Activated CD4-positive, alpha-beta T cell treated with anti-CD3 and anti-CD28 coated beads, Interleukin-10, Interleukin-2, amounts not matched to agents 100 ng/mL and 50 ng/mL, durations not matched to agents 16 hours and 8 hours (primary cell): ENCODE measurements around the gene ABHD12B.
"Not testable (repeated sequence)": the region's sequence is repeated elsewhere in the genome, so short reads cannot be mapped to it uniquely, and the experiment has no call there.

ENCODE experiments used
- DNase-seq: peaks from one replicate; pipeline ENCODE4 v3.0.0-alpha.2; 2020

The ABHD12B gene

DNA sequence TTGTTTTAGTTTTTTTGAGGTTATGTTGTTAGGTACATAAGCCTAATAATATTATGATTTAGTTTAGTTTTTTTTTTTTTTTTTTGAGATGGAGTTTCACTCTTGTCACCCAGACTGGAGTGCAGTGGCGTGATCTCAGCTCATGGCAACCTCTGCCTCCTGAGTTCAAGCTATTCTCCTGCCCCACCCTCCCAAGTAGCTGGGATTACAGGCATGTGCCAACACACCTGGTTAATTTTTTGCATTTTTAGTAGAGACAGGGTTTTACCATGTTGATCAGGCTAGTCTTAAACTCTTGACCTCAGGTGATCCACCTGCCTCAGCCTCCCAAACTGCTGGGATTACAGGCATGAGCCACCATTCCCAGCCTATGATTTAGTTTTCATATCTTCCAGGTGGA is 25.2 kb downstream of the ABHD12B start:
- not testable (repeated sequence) for DNase-seq

DNA sequence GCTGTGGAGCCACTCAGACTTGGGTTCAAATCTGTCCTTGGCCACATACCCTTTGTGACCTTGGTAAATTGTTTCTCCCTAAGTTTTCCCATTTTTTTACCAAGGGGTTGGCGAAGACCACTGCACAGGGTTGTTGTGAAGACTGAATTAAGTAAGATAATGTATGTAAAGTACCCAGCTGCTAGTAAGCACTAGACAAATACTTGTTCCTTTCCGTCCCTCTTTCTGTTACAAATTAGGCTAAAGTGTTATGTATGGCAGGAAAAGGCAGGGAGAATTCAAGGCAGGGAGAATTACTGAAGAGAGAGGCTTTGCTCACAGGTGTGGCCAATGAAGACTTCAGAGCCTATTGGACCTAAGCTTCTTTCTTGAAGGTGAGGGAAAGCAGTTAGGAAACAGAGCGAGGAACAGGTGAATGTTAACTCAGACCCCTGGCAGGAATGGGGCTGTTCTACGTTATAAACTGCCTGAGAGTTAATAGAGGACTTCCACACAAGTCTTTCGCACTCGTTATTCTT is 25.9 kb downstream of the ABHD12B start:
- DNase-seq: no peak

GRCh38 chr14:50901361-50901760 is 29.5 kb downstream of the ABHD12B start:
- no peak for DNase-seq

- DNase-seq: no peak
Observed at GRCh38 chr14:50904719-50905118, 32.9 kb downstream of the ABHD12B start.

GRCh38 chr14:50906326-50907065 is 34.6 kb downstream of the ABHD12B start:
- no peak for DNase-seq

DNA sequence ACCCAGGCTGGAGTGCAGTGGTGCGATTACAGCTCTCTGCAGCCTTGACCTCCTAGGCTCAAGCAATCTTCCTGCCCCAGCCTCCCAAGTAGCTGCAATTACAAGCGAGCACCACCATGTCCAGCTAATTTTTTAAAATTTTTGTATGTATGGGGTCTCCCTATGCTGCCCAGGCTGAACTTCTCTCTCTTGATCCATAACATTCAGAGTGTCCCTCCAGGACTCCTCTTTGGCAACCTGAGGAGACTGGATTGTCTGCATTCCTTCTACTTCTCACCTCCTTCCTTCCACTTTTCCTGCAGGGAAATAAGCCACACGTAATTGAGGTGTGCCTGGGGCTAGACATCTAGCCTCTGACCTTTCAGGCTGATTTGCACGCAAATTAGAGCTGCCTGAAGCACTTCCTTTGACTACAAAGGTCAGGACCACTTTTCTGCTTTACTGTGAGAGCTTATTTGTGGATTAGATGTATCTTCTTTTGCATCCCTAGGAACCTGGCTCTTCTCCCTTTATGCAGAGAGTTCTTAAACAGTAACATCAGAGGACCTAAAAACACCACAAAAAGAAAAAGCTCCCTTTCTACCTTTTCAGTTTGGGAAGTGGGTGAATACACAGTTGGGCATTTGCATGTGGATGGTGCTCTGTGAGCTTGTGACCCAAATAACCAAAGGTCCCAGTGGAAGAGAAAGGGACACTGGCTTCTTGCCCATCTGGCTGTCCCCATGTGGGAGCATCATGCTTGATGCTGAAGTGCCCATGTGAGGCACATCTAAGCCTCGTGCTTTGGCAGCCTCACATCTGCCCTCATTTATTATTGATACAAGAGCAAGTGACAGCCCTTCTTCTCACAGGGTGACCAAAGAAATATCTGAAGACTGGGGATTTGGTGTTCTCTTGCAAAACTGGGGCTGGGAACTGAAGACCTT is 38.9 kb downstream of the ABHD12B start:
- DNase-seq: no peak

DNA sequence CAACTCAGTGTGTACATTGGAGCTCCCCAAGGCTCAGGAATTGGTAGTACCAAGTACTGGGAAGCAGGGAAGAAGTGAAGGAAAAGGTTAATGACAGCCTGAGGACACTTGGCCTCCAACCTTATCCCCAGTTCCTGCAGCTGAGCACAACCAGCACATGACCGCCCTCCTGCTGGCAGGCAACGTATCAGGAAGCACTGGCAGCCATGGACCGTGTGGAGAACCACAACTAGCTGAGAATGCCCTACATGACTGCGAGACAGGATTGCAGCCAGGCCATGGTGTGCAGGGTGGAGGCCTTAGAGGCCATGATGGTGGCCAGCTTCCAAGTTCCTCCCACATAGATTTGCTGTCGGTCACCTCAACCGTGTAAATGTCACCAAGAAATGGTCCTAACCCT is 45.6 kb downstream of the ABHD12B start:
- no peak for DNase-seq

- not testable (repeated sequence) for DNase-seq
Observed at GRCh38 chr14:50919524-50919923, 47.7 kb downstream of the ABHD12B start.

- no peak for DNase-seq
Observed at GRCh38 chr14:50920482-50921230, 48.8 kb downstream of the ABHD12B start.

GRCh38 chr14:50922803-50923202 is 51.0 kb downstream of the ABHD12B start:
- no peak for DNase-seq

- DNase-seq: no peak
Observed at GRCh38 chr14:50924236-50924635, 52.4 kb downstream of the ABHD12B start.

GRCh38 chr14:50924843-50925242 is 53.0 kb downstream of the ABHD12B start:
- no peak for DNase-seq

- DNase-seq: no peak
Observed at GRCh38 chr14:50926851-50927386, 55.1 kb downstream of the ABHD12B start.

DNA sequence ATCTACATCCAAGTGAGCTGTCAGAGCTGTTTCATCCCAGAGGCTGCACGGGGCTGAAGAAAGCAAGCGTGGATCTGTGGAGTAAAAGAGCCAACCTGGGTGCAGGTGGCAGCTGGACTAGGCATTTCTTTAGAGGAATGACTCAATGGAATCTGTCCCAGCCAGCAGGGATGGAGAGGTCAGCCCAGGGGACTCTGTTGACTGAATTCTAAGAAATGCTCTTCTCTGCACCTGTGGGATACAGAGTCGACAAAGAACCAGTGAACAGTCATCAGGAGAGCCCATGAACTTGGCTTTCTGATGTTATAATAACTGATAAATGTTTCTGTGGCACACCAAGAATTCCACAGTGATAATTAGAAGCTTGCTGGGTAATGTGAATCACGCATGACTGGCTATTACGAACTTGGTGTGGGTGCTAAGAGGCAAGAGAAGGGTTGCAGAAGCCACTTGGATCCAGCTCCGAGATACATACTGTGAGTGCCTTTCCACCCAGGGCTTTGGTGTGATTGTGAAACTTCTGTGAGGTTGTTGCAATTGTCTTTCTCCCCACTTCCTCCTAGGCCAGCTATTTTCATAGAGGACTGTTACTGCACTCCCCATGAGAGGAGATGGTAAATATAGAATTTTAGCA is 56.3 kb downstream of the ABHD12B start:
- DNase-seq: no peak

DNA sequence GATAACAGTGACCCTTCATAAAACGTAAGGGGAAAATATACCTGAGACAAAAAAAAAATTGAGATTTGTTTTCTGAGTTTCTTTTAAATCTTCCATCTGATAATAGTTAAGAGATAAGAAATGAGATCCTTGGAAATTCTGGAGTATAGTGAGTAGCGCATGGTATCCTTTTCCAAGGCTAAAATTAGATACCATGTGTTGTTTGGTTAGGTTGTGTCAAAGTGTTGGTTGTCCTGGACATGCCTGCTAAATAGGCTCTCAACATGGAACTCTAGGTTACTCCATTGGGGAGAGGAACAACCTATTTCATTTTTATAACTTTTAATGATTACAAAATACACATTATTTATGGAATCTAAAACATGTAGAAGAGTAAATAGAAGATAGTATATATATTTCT is 57.7 kb downstream of the ABHD12B start:
- DNase-seq: no peak

- DNase-seq: no peak
Observed at GRCh38 chr14:50931559-50931958, 59.7 kb downstream of the ABHD12B start.

DNA sequence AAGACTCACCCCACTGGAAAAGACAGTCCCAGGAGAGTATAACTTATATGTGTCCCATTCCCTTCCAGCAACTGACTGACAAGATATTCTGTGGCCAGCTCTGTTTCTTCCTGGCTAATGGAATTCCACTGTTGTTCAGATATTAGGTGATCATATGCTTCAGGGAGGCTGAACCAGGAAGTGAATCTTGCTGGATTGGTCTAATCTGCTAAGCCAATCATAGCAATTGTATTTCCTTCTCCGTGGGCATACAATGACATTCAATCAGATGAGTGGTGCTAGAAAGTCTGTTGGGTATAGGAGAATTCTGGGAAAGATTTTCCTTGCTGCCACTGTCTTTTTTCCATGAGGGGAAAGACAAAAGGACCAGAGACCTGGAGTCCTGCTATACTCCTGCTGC is 60.3 kb downstream of the ABHD12B start:
- no peak for DNase-seq

GRCh38 chr14:50932592-50933495 is 61.0 kb downstream of the ABHD12B start:
- DNase-seq: no peak

DNA sequence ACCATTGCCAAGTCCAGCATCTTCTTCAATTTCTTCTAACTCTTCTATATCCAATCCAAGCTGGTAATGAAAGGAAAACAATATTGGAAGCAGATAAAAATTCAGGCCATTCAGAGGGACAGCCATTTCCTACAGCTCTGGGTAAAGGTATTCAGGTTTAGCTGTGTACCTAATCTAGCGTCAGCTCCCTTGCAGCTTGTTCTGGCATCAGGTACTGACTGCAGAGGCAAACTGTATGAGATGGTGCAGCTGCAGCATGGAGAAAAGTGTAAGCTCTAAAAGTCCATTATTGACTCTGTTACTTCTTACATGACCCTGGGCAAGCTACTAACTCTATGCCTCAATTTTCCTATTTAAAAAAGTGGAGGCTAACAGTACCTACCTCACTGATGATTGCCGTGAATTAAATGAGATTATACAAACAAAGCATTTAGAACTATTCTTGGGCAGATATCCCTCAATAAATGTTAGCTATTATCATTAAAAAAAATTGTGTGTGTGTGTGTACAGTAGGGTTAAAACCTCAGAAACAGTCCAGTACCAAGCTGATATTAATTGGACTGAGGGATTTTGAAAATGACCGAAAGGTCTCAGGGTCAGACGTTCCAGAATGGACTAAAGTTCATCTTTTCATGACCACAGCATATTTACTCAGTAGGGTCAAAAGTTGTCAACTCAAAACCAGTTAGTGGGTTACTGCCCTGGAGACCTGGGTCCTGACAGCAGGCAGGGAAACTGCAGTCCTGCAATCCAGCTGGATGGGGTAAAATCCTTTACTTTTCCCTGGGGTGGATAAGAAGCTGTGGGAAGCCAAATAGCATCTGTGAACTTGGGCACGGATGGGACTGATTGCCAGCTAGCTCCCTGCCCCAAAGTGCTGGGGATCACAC is 63.5 kb downstream of the ABHD12B start:
- no peak for DNase-seq

- DNase-seq: no peak
Observed at GRCh38 chr14:50936016-50936340, 64.1 kb downstream of the ABHD12B start.
